Measurements from ENCODE around the gene UBE2D2. TPM values are rescaled to one million over a fixed set of nuclear protein-coding genes. Genes with fewer than 3 reads are reported as not detected.
A peak's percentile ranks its signal among the peaks of the same experiment; 100 is the strongest.

Gene UBE2D2
- polyA plus RNA-seq, 2 of the 4 experiments (the other 2 are of a cell fraction) = 74.8 to 115 TPM

GRCh38 chr5:139630855-139631254 lies 69.7 kb downstream of the UBE2D2 start:
- Histone ChIP-seq H3K4me2 (no peak overlapping the region), H3K4me1 (peaks cover 12% of the 10 kb centered on the region), H3K27ac (no peak overlapping the region), H3K4me3 (no peak overlapping the region), H3K9me3 (no peaks in the 10 kb centered on the region)
- ATAC-seq (no peak), FAIRE-seq (no peak), DNase-seq (ENCODE audit: low read depth in 1 of 2, low spot score in 1 of 2) (no peak)
- TF ChIP-seq USF2 (IDR thresholded peaks at IDR 0.05) = no peak
- ChIA-PET CTCF (interaction anchor here (3.2 to 16.1 kb wide), 5 partner anchors 18 to 137 kb away, joined by 26 to 267 read pairs (median 195); partner anchors contain the start of gene CXXC5), POLR2A (no interaction called here)

GRCh38 chr5:139631520-139632165 lies 70.5 kb downstream of the UBE2D2 start:
- ChIA-PET CTCF (interaction anchor here (0.6 to 16.1 kb wide), 23 partner anchors 9 to 337 kb away, joined by 3 to 267 read pairs (median 8); partner anchors contain the start of gene CXXC5), POLR2A (interaction anchor here (0.7 kb wide), 1 partner anchor 73 kb away, joined by 3 read pairs; no protein-coding TSS in a partner anchor)
- Histone ChIP-seq H3K27ac (no peak overlapping the region), H3K9me3 (no peaks in the 10 kb centered on the region), H3K4me1 (peaks cover 20% of the 10 kb centered on the region), H3K4me3 (no peak overlapping the region), H3K4me2 (no peak overlapping the region)
- TF ChIP-seq MAFK (IDR thresholded peaks at IDR 0.05; ENCODE audit: partially characterized antibody) (peak; percentile 9), NPAS2 (CRISPR knock-in tag; IDR thresholded peaks at IDR 0.05; ENCODE audit: borderline replicate concordance) (no peak)
- FAIRE-seq (no peak), ATAC-seq (no peak), DNase-seq (ENCODE audit: low read depth in 1 of 2, low spot score in 1 of 2) (no peak)
- WGBS (ENCODE audit: missing lambda C conversion rate) = 90% methylated on average over 3 of the region's 3 CpGs

DNA sequence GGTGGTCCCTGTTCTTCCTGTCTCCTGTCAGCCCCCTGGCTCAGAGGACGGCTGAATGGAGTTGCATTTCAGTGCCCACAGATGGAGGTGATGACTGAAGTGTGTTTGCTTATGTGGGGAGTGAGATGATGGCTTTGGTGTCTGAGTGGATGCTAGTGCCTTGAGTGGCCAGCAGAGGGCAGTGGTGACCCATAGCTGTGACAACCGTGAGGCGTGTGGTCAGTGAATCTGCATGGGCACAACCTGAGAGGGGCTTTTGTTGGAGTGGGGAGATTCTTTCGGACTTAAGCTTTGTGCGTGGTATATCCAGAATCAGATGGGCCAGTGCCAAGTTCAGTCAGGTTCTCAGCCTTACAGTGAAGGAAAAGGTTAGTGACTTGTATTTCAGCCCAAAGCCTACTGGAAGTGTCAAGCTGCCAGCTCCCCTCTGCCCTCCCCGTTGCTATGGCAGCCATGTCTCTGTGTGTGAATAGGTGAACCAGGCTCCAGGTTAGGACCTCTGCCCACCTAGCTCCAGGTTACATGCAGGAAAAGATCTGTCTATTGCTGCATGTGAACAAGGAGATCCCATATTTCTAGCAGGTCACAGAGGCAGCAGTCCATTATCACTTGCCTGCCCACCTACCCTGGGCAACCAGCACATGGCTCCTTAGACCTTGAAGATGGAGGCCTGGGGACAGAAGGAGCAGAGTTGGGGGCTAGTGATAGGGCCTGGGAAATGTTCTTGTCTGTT lies 72.3 kb downstream of the UBE2D2 start:
- FAIRE-seq (no peak), DNase-seq (ENCODE audit: low read depth in 1 of 2, low spot score in 1 of 2) (peak; percentile 77 to 79), ATAC-seq (peak; percentile 70 to 80)
- peak; percentile 91 for TF ChIP-seq SMC3 (IDR thresholded peaks at IDR 0.05)
- no peak for TF ChIP-seq MAZ (IDR thresholded peaks at IDR 0.05; ENCODE audit: borderline replicate concordance, low read depth, low read length)
- peak; percentile 78; the same call in 1 of the 2 replicates for TF ChIP-seq POLR2AphosphoS2 (conservative IDR thresholded peaks at IDR 0.05; ENCODE audit: low read length)
- peak; percentile 94 to 95 for TF ChIP-seq RAD21 (conservative IDR thresholded peaks at IDR 0.05 in 1 of 2, IDR thresholded peaks at IDR 0.05 in 1 of 2)
- TF ChIP-seq, protein P1, sequence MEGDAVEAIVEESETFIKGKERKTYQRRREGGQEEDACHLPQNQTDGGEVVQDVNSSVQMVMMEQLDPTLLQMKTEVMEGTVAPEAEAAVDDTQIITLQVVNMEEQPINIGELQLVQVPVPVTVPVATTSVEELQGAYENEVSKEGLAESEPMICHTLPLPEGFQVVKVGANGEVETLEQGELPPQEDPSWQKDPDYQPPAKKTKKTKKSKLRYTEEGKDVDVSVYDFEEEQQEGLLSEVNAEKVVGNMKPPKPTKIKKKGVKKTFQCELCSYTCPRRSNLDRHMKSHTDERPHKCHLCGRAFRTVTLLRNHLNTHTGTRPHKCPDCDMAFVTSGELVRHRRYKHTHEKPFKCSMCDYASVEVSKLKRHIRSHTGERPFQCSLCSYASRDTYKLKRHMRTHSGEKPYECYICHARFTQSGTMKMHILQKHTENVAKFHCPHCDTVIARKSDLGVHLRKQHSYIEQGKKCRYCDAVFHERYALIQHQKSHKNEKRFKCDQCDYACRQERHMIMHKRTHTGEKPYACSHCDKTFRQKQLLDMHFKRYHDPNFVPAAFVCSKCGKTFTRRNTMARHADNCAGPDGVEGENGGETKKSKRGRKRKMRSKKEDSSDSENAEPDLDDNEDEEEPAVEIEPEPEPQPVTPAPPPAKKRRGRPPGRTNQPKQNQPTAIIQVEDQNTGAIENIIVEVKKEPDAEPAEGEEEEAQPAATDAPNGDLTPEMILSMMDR (IDR thresholded peaks at IDR 0.05) = peak; percentile 95
- Histone ChIP-seq H3K4me1 (peaks cover 38% of the 10 kb centered on the region), H3K4me2 (no peak overlapping the region), H3K9me3 (no peaks in the 10 kb centered on the region), H3K27ac (peak overlapping the region in 1 of 2 experiments; percentile 51; a peak in 3 of 6 replicates), H3K4me3 (no peak overlapping the region)
- ChIA-PET CTCF (interaction anchor here (0.6 to 16.1 kb wide), 46 partner anchors 11 to 335 kb away, joined by 3 to 267 read pairs (median 6); partner anchors contain the start of genes CXXC5 and UBE2D2), POLR2A (no interaction called here)
- WGBS (ENCODE audit: missing lambda C conversion rate) = 4% methylated on average over 6 of the region's 6 CpGs

- WGBS (ENCODE audit: missing lambda C conversion rate) = 89% methylated on average over 2 of the region's 2 CpGs
- ATAC-seq (no peak), FAIRE-seq (no peak), DNase-seq (ENCODE audit: low read depth in 1 of 2, low spot score in 1 of 2) (no peak)
- Histone ChIP-seq H3K4me3 (no peak overlapping the region), H3K27ac (peak overlapping the region in 1 of 2 experiments; percentile 51; a peak in 2 of 6 replicates), H3K9me3 (no peaks in the 10 kb centered on the region), H3K4me2 (no peak overlapping the region), H3K4me1 (peaks cover 43% of the 10 kb centered on the region)
- ChIA-PET CTCF (interaction anchor here (0.6 to 16.1 kb wide), 41 partner anchors 12 to 335 kb away, joined by 3 to 267 read pairs (median 6); partner anchors contain the start of genes CXXC5 and UBE2D2), POLR2A (no interaction called here)
- TF ChIP-seq, protein P2, sequence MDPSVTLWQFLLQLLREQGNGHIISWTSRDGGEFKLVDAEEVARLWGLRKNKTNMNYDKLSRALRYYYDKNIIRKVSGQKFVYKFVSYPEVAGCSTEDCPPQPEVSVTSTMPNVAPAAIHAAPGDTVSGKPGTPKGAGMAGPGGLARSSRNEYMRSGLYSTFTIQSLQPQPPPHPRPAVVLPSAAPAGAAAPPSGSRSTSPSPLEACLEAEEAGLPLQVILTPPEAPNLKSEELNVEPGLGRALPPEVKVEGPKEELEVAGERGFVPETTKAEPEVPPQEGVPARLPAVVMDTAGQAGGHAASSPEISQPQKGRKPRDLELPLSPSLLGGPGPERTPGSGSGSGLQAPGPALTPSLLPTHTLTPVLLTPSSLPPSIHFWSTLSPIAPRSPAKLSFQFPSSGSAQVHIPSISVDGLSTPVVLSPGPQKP (IDR thresholded peaks at IDR 0.05; ENCODE audit: low read depth, low read length) = no peak
- TF ChIP-seq FOXS1 (CRISPR knock-in tag; IDR thresholded peaks at IDR 0.05) = no peak
These were observed 72.8 kb downstream of the UBE2D2 start for GRCh38 chr5:139634028-139634325.
